Germinal center (tissue), 1 donor: ENCODE measurements around the gene RUNDC1.

ENCODE experiments used
- DNase-seq: peaks from one replicate; pipeline ENCODE4 v3.0.0; 2012; ENCODE audit warnings: mixed read lengths, low spot score

The RUNDC1 gene

GRCh38 chr17:43042025-43042628 lies 61.8 kb downstream of the RUNDC1 start:
- no peak for DNase-seq
